ENCODE measurements around the gene TMEM164. TPM values are rescaled to one million over a fixed set of nuclear protein-coding genes. Genes with fewer than 3 reads are reported as not detected.
"Not testable (repeated sequence)": the region's sequence is repeated elsewhere in the genome, so short reads cannot be mapped to it uniquely, and the experiment has no call there.

The TMEM164 gene
- total and polyA plus RNA-seq, 7 donors, result 14.5 to 42.4 (median 31.7) TPM

GRCh38 chrX:110146521-110146920, 143.6 kb downstream of the TMEM164 start:
- DNase-seq (no peak), ATAC-seq (peak; percentile 50 to 73 (median 58))
- H3K36me3 ChIP-seq (ENCODE audit: insufficient read depth in 1 of 2, low read depth in 1 of 2), result peaks cover 0 to 10% of the 10 kb centered on the region in 2 donors
- TF ChIP-seq CTCF (IDR thresholded peaks at IDR 0.05), result peak; percentile 52
- H3K9me3 ChIP-seq, result no peaks in the 10 kb centered on the region
- 15 to 21% (median 19%) methylated on average over 2 of the region's 2 CpGs for WGBS, 3 donors
- peaks cover 17% of the 10 kb centered on the region for H3K4me1 ChIP-seq
- H3K4me3 ChIP-seq, result no peak overlapping the region
- no peak overlapping the region for H3K27ac ChIP-seq
- intact Hi-C loops (cut with DNase I), result loop anchor here (5.0 to 10.0 kb wide), 3 partner anchors 122 to 234 kb away; no protein-coding TSS in a partner anchor
- peaks cover 0 to 2% (median 0%) of the 10 kb centered on the region in 3 donors for H3K27me3 ChIP-seq (ENCODE audit: insufficient read depth in 3 of 3, low read length in 2 of 3)

- Histone ChIP-seq H3K4me1 (no peaks in the 10 kb centered on the region), H3K9me3 (no peaks in the 10 kb centered on the region), H3K27me3 (ENCODE audit: insufficient read depth in 3 of 3, low read length in 2 of 3) (peaks cover 0 to 19% (median 0%) of the 10 kb centered on the region in 3 donors), H3K36me3 (ENCODE audit: insufficient read depth in 1 of 2, low read depth in 1 of 2) (peaks cover 0 to 4% of the 10 kb centered on the region in 2 donors), H3K4me3 (no peak overlapping the region), H3K27ac (no peak overlapping the region)
- no peak for TF ChIP-seq CTCF (IDR thresholded peaks at IDR 0.05)
- 59 to 78% (median 67%) methylated on average over 2 of the region's 2 CpGs for WGBS, 3 donors
- DNase-seq, result no peak
- no peak for ATAC-seq
- intact Hi-C loops (cut with DNase I), result no loop called here
Observed at GRCh38 chrX:110153244-110153643, 150.3 kb downstream of the TMEM164 start.

- H3K9me3 ChIP-seq, result no peaks in the 10 kb centered on the region
- WGBS, 3 donors, result 79 to 100% (median 93%) methylated on average over 2 of the region's 2 CpGs
- no peak for ATAC-seq
Observed at GRCh38 chrX:110153896-110154295, 151.0 kb downstream of the TMEM164 start.

GRCh38 chrX:110154328-110154727, 151.4 kb downstream of the TMEM164 start:
- peak in 2 of 4 donors; percentile 37 to 60 for ATAC-seq
- H3K4me1 ChIP-seq; H3K9me3 ChIP-seq; DNase-seq; H3K4me3 ChIP-seq; H3K27ac ChIP-seq; H3K36me3 ChIP-seq (ENCODE audit: insufficient read depth in 1 of 2, low read depth in 1 of 2); intact Hi-C loops (cut with DNase I): not testable (repeated sequence)
- H3K27me3 ChIP-seq (ENCODE audit: insufficient read depth in 3 of 3, low read length in 2 of 3), result peaks cover 0 to 19% (median 0%) of the 10 kb centered on the region in 3 donors
- 36 to 44% (median 38%) methylated on average over 5 of the region's 5 CpGs for WGBS, 3 donors

More at GRCh38 chrX:110153896-110154295, 151.0 kb downstream of the TMEM164 start:
- Histone ChIP-seq H3K27ac (no peak overlapping the region), H3K4me3 (no peak overlapping the region), H3K36me3 (ENCODE audit: insufficient read depth in 1 of 2, low read depth in 1 of 2) (peaks cover 0 to 3% of the 10 kb centered on the region in 2 donors), H3K4me1 (no peaks in the 10 kb centered on the region), H3K27me3 (ENCODE audit: insufficient read depth in 3 of 3, low read length in 2 of 3) (peaks cover 0 to 19% (median 0%) of the 10 kb centered on the region in 3 donors)
- no peak for DNase-seq
- TF ChIP-seq CTCF (IDR thresholded peaks at IDR 0.05), result no peak
- intact Hi-C loops (cut with DNase I), result no loop called here

- 46 to 100% (median 93%) methylated on average over 1 of the region's 1 CpG for WGBS, 3 donors
- H3K9me3 ChIP-seq, result no peaks in the 10 kb centered on the region
- ATAC-seq, result no peak
- no peak for DNase-seq
- H3K4me1 ChIP-seq, result peaks cover under 1% of the 10 kb centered on the region
- no peak overlapping the region for H3K27ac ChIP-seq
- no peak overlapping the region for H3K4me3 ChIP-seq
- TF ChIP-seq CTCF (IDR thresholded peaks at IDR 0.05), result no peak
- peaks cover 0 to 19% (median 0%) of the 10 kb centered on the region in 3 donors for H3K27me3 ChIP-seq (ENCODE audit: insufficient read depth in 3 of 3, low read length in 2 of 3)
- intact Hi-C loops (cut with DNase I), result loop anchor here in 1 of 2 donors (5.0 kb wide), 1 partner anchor 252 kb away; no protein-coding TSS in a partner anchor
- H3K36me3 ChIP-seq (ENCODE audit: insufficient read depth in 1 of 2, low read depth in 1 of 2), result no peaks in the 10 kb centered on the region
Observed at GRCh38 chrX:110155759-110156158, 152.8 kb downstream of the TMEM164 start.
